PC-3 (cell line): ENCODE data around the gene POLE3. TPM values are rescaled to one million over a fixed set of nuclear protein-coding genes. Genes with fewer than 3 reads are reported as not detected.
"Not testable (repeated sequence)": the region's sequence is repeated elsewhere in the genome, so short reads cannot be mapped to it uniquely, and the experiment has no call there.

Source experiments
- ATAC-seq: fragments of 200-7000 bp; cut with Tn5 transposase; 2 replicates; pipeline ENCODE4 v1.9.1; 2020; ENCODE audit warnings: mild to moderate bottlenecking, moderate library complexity
- BruUV-seq: library from RNA; stranded (reverse); fragments of 400-500 nt; replicated peaks from 2 replicates; lab custom pipeline; 2021; lab: Mats Ljungman, UMichigan
- CTCF ChIA-PET: fragments of 300-600 bp; sonication (Branson Sonifier 250); formaldehyde crosslinking; loops from one replicate; lab custom pipeline; 2022; ENCODE audit warnings: antibody characterized with exemption; lab: Charles Lee
- POLR2A ChIA-PET: fragments of 300-600 bp; sonication (Branson Sonifier 250); formaldehyde crosslinking; loops from one replicate; lab custom pipeline; 2022; ENCODE audit warnings: antibody characterized with exemption; ENCODE audit not compliant: unreplicated experiment; lab: Charles Lee
- DNase-seq: peaks from one replicate; pipeline ENCODE4 v3.0.0-alpha.2; 2015
- H2AFZ ChIP-seq: fragments of 300-600 bp; sonication (generic); 2 replicates; pipeline ENCODE4 v1.6.0; 2016; ENCODE audit warnings: antibody characterized with exemption, low read length
- H3F3A ChIP-seq: fragments of 300-600 bp; sonication (generic); one replicate; pipeline ENCODE4 v1.6.0; 2017; ENCODE audit warnings: antibody characterized with exemption, low read length, control low read depth, mild to moderate bottlenecking; ENCODE audit not compliant: unreplicated experiment
- H3K27ac ChIP-seq: fragments of 300-600 bp; sonication (generic); 2 replicates; pipeline ENCODE4 v1.5.1; 2016; ENCODE audit warnings: mild to moderate bottlenecking, low read length
- H3K27me3 ChIP-seq: fragments of 300-600 bp; sonication (generic); 2 replicates; pipeline ENCODE4 v1.6.1; 2016; ENCODE audit warnings: low read length, mixed read lengths
- H3K36me3 ChIP-seq: fragments of 300-600 bp; sonication (generic); 2 replicates; pipeline ENCODE4 v1.6.1; 2016; ENCODE audit warnings: low read depth, mixed run types, low read length, mixed read lengths
- H3K4me1 ChIP-seq: fragments of 300-600 bp; sonication (generic); 2 replicates; pipeline ENCODE4 v1.5.1; 2016; ENCODE audit warnings: low read length; ENCODE audit not compliant: insufficient read depth
- H3K4me2 ChIP-seq: fragments of 300-600 bp; sonication (generic); 2 replicates; pipeline ENCODE4 v1.6.0; 2016; ENCODE audit warnings: low read length
- H3K4me3 ChIP-seq: fragments of 300-600 bp; sonication (generic); 2 replicates; pipeline ENCODE4 v1.5.1; 2016; ENCODE audit warnings: mild to moderate bottlenecking, low read length, mixed read lengths
- H3K79me2 ChIP-seq: fragments of 300-600 bp; sonication (generic); 2 replicates; pipeline ENCODE4 v1.6.1; 2017; ENCODE audit warnings: low read length, mixed read lengths
- H3K9ac ChIP-seq: fragments of 300-600 bp; sonication (generic); 2 replicates; pipeline ENCODE4 v1.6.0; 2016; ENCODE audit warnings: mild to moderate bottlenecking, low read length
- H3K9me2 ChIP-seq: fragments of 300-600 bp; sonication (generic); replicated peaks from 2 replicates; pipeline ENCODE4 v1.6.1; 2016; ENCODE audit warnings: mixed run types, low read length, mixed read lengths
- H3K9me3 ChIP-seq: fragments of 300-600 bp; sonication (generic); 2 replicates; pipeline ENCODE4 v1.6.1; 2016; ENCODE audit warnings: low read length, mixed read lengths
- H4K20me1 ChIP-seq: fragments of 300-600 bp; sonication (generic); 2 replicates; pipeline ENCODE4 v1.6.1; 2016; ENCODE audit warnings: low read length, mixed read lengths
- EZH2 ChIP-seq: fragments of 300-600 bp; sonication (generic); IDR thresholded peaks from one replicate; pipeline ENCODE4 v1.6.1; 2017; ENCODE audit warnings: antibody characterized with exemption, mild to moderate bottlenecking, low read length; ENCODE audit not compliant: unreplicated experiment
- EZH2phosphoT487 ChIP-seq: fragments of 300-600 bp; sonication (generic); IDR thresholded peaks from 2 replicates; pipeline ENCODE4 v1.6.1; 2018; ENCODE audit warnings: mild to moderate bottlenecking, antibody characterized with exemption, low read length, borderline replicate concordance
- intact Hi-C: fragments of 100-400 bp; cut with micrococcal nuclease; formaldehyde crosslinking; loops from 2 replicates; pipeline ENCODE4 v1.9.0; 2023
- total RNA-seq: library from RNA; depleted of rRNA; stranded (reverse); fragments of >200 nt; gene quantifications from 2 replicates; pipeline ENCODE4 v1.2.3, GENCODE V29; 2014
- TF ChIP-seq, protein P1 (sequence below): fragments of 300-600 bp; sonication (generic); conservative IDR thresholded peaks from 2 replicates; pipeline ENCODE4 v1.5.1; 2017; ENCODE audit warnings: antibody characterized with exemption, low read depth, mild to moderate bottlenecking, low read length

The POLE3 gene
- total RNA-seq, 1 experiment from 2014 or later, result 84.7 TPM

DNA sequence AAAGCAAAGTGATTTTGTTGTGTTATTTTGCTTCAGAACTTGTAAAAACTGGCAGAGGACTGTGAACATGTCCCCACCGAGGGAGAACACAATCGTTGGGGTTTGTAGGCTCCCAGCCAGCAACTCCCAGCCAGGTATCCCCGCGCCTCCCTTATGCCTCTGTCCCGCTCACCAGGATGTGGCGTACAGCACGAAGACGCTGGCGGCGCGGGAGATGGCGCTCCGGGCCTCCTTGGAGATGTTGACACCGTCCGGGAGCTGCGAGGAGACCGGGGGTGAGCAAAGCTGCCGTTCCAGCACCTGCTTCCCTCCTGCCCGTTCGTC, 630 bp downstream of the POLE3 start:
- Histone ChIP-seq H3F3A (no peaks in the 10 kb centered on the region), H3K4me1 (peaks cover 17% of the 10 kb centered on the region), H3K9ac (peak overlapping the region; percentile 100), H2AFZ (peak overlapping the region; percentile 94), H3K4me3 (peak overlapping the region; percentile 99), H4K20me1 (no peaks in the 10 kb centered on the region), H3K36me3 (peaks cover 14% of the 10 kb centered on the region), H3K27ac (peak overlapping the region; percentile 96), H3K27me3 (no peaks in the 10 kb centered on the region), H3K9me2 (no peaks in the 10 kb centered on the region), H3K9me3 (no peaks in the 10 kb centered on the region), H3K4me2 (peak overlapping the region; percentile 97), H3K79me2 (peaks cover 31% of the 10 kb centered on the region)
- intact Hi-C loops, result no loop called here
- ATAC-seq, result peak; percentile 10
- TSS peak; percentile 62 for BruUV-seq
- TF ChIP-seq EZH2, result no peak
- TF ChIP-seq, protein P1, sequence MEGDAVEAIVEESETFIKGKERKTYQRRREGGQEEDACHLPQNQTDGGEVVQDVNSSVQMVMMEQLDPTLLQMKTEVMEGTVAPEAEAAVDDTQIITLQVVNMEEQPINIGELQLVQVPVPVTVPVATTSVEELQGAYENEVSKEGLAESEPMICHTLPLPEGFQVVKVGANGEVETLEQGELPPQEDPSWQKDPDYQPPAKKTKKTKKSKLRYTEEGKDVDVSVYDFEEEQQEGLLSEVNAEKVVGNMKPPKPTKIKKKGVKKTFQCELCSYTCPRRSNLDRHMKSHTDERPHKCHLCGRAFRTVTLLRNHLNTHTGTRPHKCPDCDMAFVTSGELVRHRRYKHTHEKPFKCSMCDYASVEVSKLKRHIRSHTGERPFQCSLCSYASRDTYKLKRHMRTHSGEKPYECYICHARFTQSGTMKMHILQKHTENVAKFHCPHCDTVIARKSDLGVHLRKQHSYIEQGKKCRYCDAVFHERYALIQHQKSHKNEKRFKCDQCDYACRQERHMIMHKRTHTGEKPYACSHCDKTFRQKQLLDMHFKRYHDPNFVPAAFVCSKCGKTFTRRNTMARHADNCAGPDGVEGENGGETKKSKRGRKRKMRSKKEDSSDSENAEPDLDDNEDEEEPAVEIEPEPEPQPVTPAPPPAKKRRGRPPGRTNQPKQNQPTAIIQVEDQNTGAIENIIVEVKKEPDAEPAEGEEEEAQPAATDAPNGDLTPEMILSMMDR, result no peak
- no peak for TF ChIP-seq EZH2phosphoT487
- ChIA-PET POLR2A (interaction anchor here (0.9 kb wide), 1 partner anchor 135 kb away, joined by 3 read pairs; the partner anchor contains the start of gene CDC26), CTCF (interaction anchor here (0.5 to 0.9 kb wide), 2 partner anchors 201 to 248 kb away, joined by 3 to 6 read pairs; no protein-coding TSS in a partner anchor)
- DNase-seq, result no peak

DNA sequence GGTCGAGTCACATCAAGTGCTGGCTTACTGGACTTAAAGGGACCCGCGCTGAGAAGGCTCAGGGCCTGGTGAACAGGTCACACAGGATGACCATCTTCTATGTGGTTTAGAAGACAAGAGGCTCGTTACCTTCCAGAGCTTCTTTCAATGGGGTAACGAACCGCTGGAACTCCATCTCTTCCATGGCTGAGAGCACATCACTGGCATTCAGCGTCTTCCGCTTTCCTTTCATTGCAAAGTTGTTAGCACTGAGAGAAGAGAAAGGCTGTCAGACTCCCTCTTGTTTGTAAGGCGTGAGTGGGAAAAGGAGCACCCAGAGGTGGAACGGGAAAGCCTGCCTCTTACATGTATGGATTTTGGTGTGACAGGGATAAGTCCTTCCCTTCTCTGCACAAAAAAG, 994 bp downstream of the POLE3 start:
- Histone ChIP-seq H3K27me3 (no peaks in the 10 kb centered on the region), H3K79me2 (peaks cover 31% of the 10 kb centered on the region), H3K4me1 (peaks cover 17% of the 10 kb centered on the region), H2AFZ (peak overlapping the region; percentile 94; the same call in 1 of the 2 replicates), H3F3A (no peaks in the 10 kb centered on the region), H3K9me3 (no peaks in the 10 kb centered on the region), H4K20me1 (no peaks in the 10 kb centered on the region), H3K4me2 (peak overlapping the region; percentile 97), H3K9me2 (no peaks in the 10 kb centered on the region), H3K4me3 (peak overlapping the region; percentile 99), H3K27ac (peak overlapping the region; percentile 96), H3K36me3 (peaks cover 14% of the 10 kb centered on the region), H3K9ac (peak overlapping the region; percentile 100)
- ATAC-seq, result no peak
- intact Hi-C loops, result no loop called here
- no peak for TF ChIP-seq EZH2
- no peak for DNase-seq
- BruUV-seq, result no TSS peak
- ChIA-PET POLR2A (no interaction called here), CTCF (interaction anchor here (0.9 kb wide), 1 partner anchor 248 kb away, joined by 3 read pairs; no protein-coding TSS in a partner anchor)

DNA sequence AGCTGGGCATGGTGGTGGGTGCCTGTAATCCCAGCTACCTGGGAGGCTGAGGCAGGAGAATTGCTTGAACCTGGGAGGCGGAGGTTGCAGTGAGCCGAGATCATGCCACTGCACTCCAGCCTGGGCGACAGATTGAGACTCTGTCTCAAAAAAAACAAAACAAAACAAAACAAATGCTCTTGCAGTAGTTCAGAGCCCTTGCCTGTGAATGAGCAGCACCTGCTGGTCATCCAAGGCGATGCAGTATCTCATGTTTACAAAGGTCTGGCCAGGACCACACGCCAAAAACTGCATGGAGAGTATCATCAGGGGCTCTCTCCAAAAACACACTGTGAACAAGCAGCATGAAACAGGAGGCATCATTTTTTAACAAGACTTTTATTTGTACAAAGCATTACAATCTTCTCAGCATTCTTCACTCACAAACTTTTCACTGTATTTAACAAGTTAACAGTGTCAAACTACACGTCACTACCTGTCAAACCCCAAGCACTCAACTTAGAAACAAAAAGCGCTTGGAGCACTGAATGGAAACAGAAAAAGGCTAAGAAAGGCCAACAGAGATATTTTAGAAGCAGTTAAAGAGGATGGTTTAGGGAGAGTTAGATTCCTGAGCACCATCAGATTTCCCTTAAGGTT, 3.5 kb downstream of the POLE3 start:
- H3K9me3 ChIP-seq, H3K9me2 ChIP-seq, BruUV-seq, H3K27ac ChIP-seq, H4K20me1 ChIP-seq, H3K4me3 ChIP-seq, H3K9ac ChIP-seq, CTCF ChIA-PET, H3F3A ChIP-seq, POLR2A ChIA-PET, H2AFZ ChIP-seq, H3K27me3 ChIP-seq: not testable (repeated sequence)
- DNase-seq (peak; percentile 65), ATAC-seq (peak; percentile 31)
- TF ChIP-seq, protein P1, result peak; percentile 60
- H3K79me2 ChIP-seq, result peaks cover 31% of the 10 kb centered on the region
- intact Hi-C loops, result loop anchor here (1.0 kb wide), 1 partner anchor 98 kb away; no protein-coding TSS in a partner anchor
- H3K4me2 ChIP-seq, result peak overlapping the region; percentile 97; the same call in 1 of the 2 replicates
- H3K36me3 ChIP-seq, result peaks cover 14% of the 10 kb centered on the region
- H3K4me1 ChIP-seq, result peaks cover 17% of the 10 kb centered on the region

DNA sequence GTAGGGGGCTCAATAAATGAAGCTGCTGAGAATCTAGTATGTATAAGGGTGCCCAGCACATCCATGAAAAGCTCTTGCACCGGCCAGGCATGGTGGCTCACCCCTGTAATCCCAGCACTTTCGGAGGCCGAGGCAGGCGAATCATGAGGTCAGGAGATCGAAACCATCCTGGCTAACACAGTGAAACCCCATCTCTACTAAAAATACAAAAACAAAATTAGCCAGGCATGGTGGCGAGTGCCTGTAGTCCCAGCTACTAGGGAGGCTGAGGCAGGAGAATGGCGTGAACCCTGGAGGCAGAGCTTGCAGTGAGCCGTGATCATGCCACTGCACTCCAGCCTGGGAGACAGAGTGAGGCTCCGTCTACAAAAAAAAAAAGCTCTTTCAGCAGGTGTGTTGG, 4.1 kb downstream of the POLE3 start:
- H3K27me3 ChIP-seq, CTCF ChIA-PET, ATAC-seq, intact Hi-C loops, H3F3A ChIP-seq, POLR2A ChIA-PET, H2AFZ ChIP-seq, H3K9me3 ChIP-seq, H3K9ac ChIP-seq, H3K4me2 ChIP-seq, DNase-seq, H3K27ac ChIP-seq, H3K9me2 ChIP-seq, BruUV-seq, H4K20me1 ChIP-seq, H3K4me3 ChIP-seq: not testable (repeated sequence)
- Histone ChIP-seq H3K4me1 (peaks cover 21% of the 10 kb centered on the region), H3K79me2 (peaks cover 31% of the 10 kb centered on the region), H3K36me3 (peaks cover 14% of the 10 kb centered on the region)
